GDM1 (cell line): ENCODE results near the gene TTC34.

ENCODE experiments used
- DNase-seq: peaks from one replicate; lab custom pipeline; 2025; lab: John Stamatoyannopoulos, UW

Gene TTC34

GRCh38 chr1:2604844-2605508 lies 196.5 kb downstream of the TTC34 start:
- no peak for DNase-seq

GRCh38 chr1:2604156-2604843 lies 197.2 kb downstream of the TTC34 start:
- DNase-seq = no peak

GRCh38 chr1:2603521-2604155 lies 197.9 kb downstream of the TTC34 start:
- no peak for DNase-seq

GRCh38 chr1:2602866-2603520 lies 198.5 kb downstream of the TTC34 start:
- DNase-seq = no peak

GRCh38 chr1:2602311-2602835 lies 199.1 kb downstream of the TTC34 start:
- DNase-seq = no peak

GRCh38 chr1:2601721-2602303 lies 199.7 kb downstream of the TTC34 start:
- DNase-seq = no peak

- no peak for DNase-seq
Measured at GRCh38 chr1:2598329-2598931, 203.1 kb downstream of the TTC34 start.

GRCh38 chr1:2597441-2598328 lies 203.8 kb downstream of the TTC34 start:
- DNase-seq = no peak

- DNase-seq = no peak
Measured at GRCh38 chr1:2596530-2597333, 204.8 kb downstream of the TTC34 start.

- DNase-seq = no peak
Measured at GRCh38 chr1:2595812-2596529, 205.5 kb downstream of the TTC34 start.

GRCh38 chr1:2595261-2595811 lies 206.2 kb downstream of the TTC34 start:
- DNase-seq = no peak

GRCh38 chr1:2594641-2595131 lies 206.8 kb downstream of the TTC34 start:
- no peak for DNase-seq

GRCh38 chr1:2594001-2594640 lies 207.4 kb downstream of the TTC34 start:
- DNase-seq = no peak

- DNase-seq = no peak
Measured at GRCh38 chr1:2593251-2593878, 208.1 kb downstream of the TTC34 start.

- DNase-seq = no peak
Measured at GRCh38 chr1:2592672-2593071, 208.8 kb downstream of the TTC34 start.

GRCh38 chr1:2591581-2592261 lies 209.8 kb downstream of the TTC34 start:
- no peak for DNase-seq

- no peak for DNase-seq
Measured at GRCh38 chr1:2591233-2591580, 210.3 kb downstream of the TTC34 start.
